Mucosa of descending colon (tissue), 3 donors: ENCODE measurements around the gene PDGFC. TPM values are rescaled to one million over a fixed set of nuclear protein-coding genes. Genes with fewer than 3 reads are reported as not detected.
A peak's percentile ranks its signal among the peaks of the same experiment; 100 is the strongest.

Source experiments
- ATAC-seq: fragments of 200-7000 bp; cut with Tn5 transposase; one replicate; pipeline ENCODE4 v1.9.1; 2020; ENCODE audit warnings: mild to moderate bottlenecking, moderate library complexity
- DNase-seq, 3 donors: peaks; one replicate each; pipeline ENCODE4 v3.0.0-alpha.2; 2020
- H3K36me3 ChIP-seq: fragments of 200-600 bp; one replicate; pipeline ENCODE4 v1.8.0; 2021; ENCODE audit warnings: low read depth, mild to moderate bottlenecking
- H3K4me1 ChIP-seq: fragments of 200-600 bp; one replicate; pipeline ENCODE4 v1.8.0; 2021; ENCODE audit warnings: low read depth, mild to moderate bottlenecking
- H3K4me3 ChIP-seq: fragments of 200-600 bp; one replicate; pipeline ENCODE4 v1.8.0; 2021; ENCODE audit warnings: mild to moderate bottlenecking
- H3K9me3 ChIP-seq: fragments of 200-600 bp; one replicate; pipeline ENCODE4 v1.8.0; 2021; ENCODE audit warnings: mild to moderate bottlenecking
- CTCF ChIP-seq: fragments of 200-600 bp; IDR thresholded peaks from one replicate; pipeline ENCODE4 v1.8.0; 2022; ENCODE audit warnings: antibody characterized with exemption, mild to moderate bottlenecking
- intact Hi-C, 2 donors: fragments of 100-400 bp; cut with DNase I in 1 of 2; cut with micrococcal nuclease in 1 of 2; formaldehyde crosslinking; loops; one replicate each; pipeline versions ENCODE4 v1.11.0 to v1.11.1; 2022; cut with DNase I, micrococcal nuclease
- total RNA-seq, 3 donors: library from RNA; stranded (reverse); fragmentation: NEBNext Ultra II Directional in 2 of 3; extraction: Animal tissue kit (Norgen Biotek cat#: 25700) in 2 of 3; gene quantifications; one replicate each; pipeline versions ENCODE4 v1.2.1 to v1.2.4, GENCODE V29; 2021 to 2023
- donor health status: DM: no; HTN: no; CAD: no; lungs with moderate emphysema.
- donor health status: DM: no; HTN: no; CAD: no.
- donor health status: DM: no; HTN: yes; CAD: no.

Gene PDGFC
- total RNA-seq, 3 donors from 2014 or later: 3.9 to 27.9 (median 6.1) TPM

- intact Hi-C loops: no loop called here
- DNase-seq: no peak
- no peaks in the 10 kb centered on the region for H3K4me1 ChIP-seq
- H3K36me3 ChIP-seq: no peaks in the 10 kb centered on the region
- ATAC-seq: no peak
- no peak overlapping the region for H3K4me3 ChIP-seq
- TF ChIP-seq CTCF: no peak
- H3K9me3 ChIP-seq: peaks cover 10% of the 10 kb centered on the region
These were observed 132.8 kb downstream of the PDGFC start for GRCh38 chr4:156838761-156839160.

- peaks cover 10% of the 10 kb centered on the region for H3K9me3 ChIP-seq
- H3K4me3 ChIP-seq: no peak overlapping the region
- no peaks in the 10 kb centered on the region for H3K4me1 ChIP-seq
- TF ChIP-seq CTCF: no peak
- DNase-seq: no peak
- ATAC-seq: no peak
- intact Hi-C loops: no loop called here
- no peaks in the 10 kb centered on the region for H3K36me3 ChIP-seq
These were observed 133.8 kb downstream of the PDGFC start for GRCh38 chr4:156837625-156838345.

- no peak overlapping the region for H3K4me3 ChIP-seq
- H3K36me3 ChIP-seq: no peaks in the 10 kb centered on the region
- DNase-seq (no peak), ATAC-seq (no peak)
- H3K4me1 ChIP-seq: no peaks in the 10 kb centered on the region
- no peaks in the 10 kb centered on the region for H3K9me3 ChIP-seq
- intact Hi-C loops: no loop called here
- no peak for TF ChIP-seq CTCF
These were observed 138.7 kb downstream of the PDGFC start for GRCh38 chr4:156832886-156833285.

GRCh38 chr4:156830351-156830750 lies 141.2 kb downstream of the PDGFC start:
- no peaks in the 10 kb centered on the region for H3K4me1 ChIP-seq
- no peak for ATAC-seq
- H3K4me3 ChIP-seq: no peak overlapping the region

GRCh38 chr4:156829201-156829873 lies 142.3 kb downstream of the PDGFC start:
- intact Hi-C loops: no loop called here
- Histone ChIP-seq H3K4me3 (no peak overlapping the region), H3K36me3 (no peaks in the 10 kb centered on the region), H3K4me1 (no peaks in the 10 kb centered on the region), H3K9me3 (no peaks in the 10 kb centered on the region)
- no peak for ATAC-seq
- no peak for TF ChIP-seq CTCF
- DNase-seq: peak in 1 of 3 donors; percentile 10

More at GRCh38 chr4:156830351-156830750, 141.2 kb downstream of the PDGFC start:
- no peak for TF ChIP-seq CTCF
- no peaks in the 10 kb centered on the region for H3K36me3 ChIP-seq
- DNase-seq: no peak
- no peaks in the 10 kb centered on the region for H3K9me3 ChIP-seq
- intact Hi-C loops: no loop called here
